ENCODE results near the gene SCAMP4. TPM values are rescaled to one million over a fixed set of nuclear protein-coding genes. Genes with fewer than 3 reads are reported as not detected.
A peak's percentile ranks its signal among the peaks of the same experiment; 100 is the strongest.

Gene SCAMP4
- total RNA-seq, 1 donor from 2014 or later = 76.9 TPM

- no peaks in the 10 kb centered on the region for H3K27me3 Mint-ChIP-seq
- H3K4me1 Mint-ChIP-seq (ENCODE audit: unreplicated experiment) = peaks cover 9% of the 10 kb centered on the region
- peaks cover 7% of the 10 kb centered on the region for H3K36me3 Mint-ChIP-seq
- H3K27ac Mint-ChIP-seq = no peak overlapping the region
- no peak overlapping the region for H3K4me3 Mint-ChIP-seq
- no peaks in the 10 kb centered on the region for H3K9me3 Mint-ChIP-seq
- no peak for DNase-seq (ENCODE audit: extremely low spot score, unreplicated experiment)
- no peak for TF ChIP-seq CTCF (conservative IDR thresholded peaks at IDR 0.05)
These were observed 4.5 kb downstream of the SCAMP4 start for GRCh38 chr19:1909761-1910080.

- Mint-ChIP-seq H3K27me3 (no peaks in the 10 kb centered on the region), H3K27ac (peak overlapping the region; percentile 76), H3K36me3 (peaks cover 7% of the 10 kb centered on the region), H3K4me3 (peak overlapping the region; percentile 38), H3K4me1 (ENCODE audit: unreplicated experiment) (peaks cover 9% of the 10 kb centered on the region), H3K9me3 (no peaks in the 10 kb centered on the region)
- DNase-seq (ENCODE audit: extremely low spot score, unreplicated experiment) = no peak
- no peak for TF ChIP-seq CTCF (conservative IDR thresholded peaks at IDR 0.05)
These were observed 5.0 kb downstream of the SCAMP4 start for GRCh38 chr19:1910177-1910576.

- H3K4me3 Mint-ChIP-seq = no peak overlapping the region
- H3K36me3 Mint-ChIP-seq = peaks cover 4% of the 10 kb centered on the region
- no peak overlapping the region for H3K27ac Mint-ChIP-seq
- no peaks in the 10 kb centered on the region for H3K9me3 Mint-ChIP-seq
- H3K27me3 Mint-ChIP-seq = no peaks in the 10 kb centered on the region
- DNase-seq (ENCODE audit: extremely low spot score, unreplicated experiment) = no peak
- H3K4me1 Mint-ChIP-seq (ENCODE audit: unreplicated experiment) = peaks cover 4% of the 10 kb centered on the region
- TF ChIP-seq CTCF (conservative IDR thresholded peaks at IDR 0.05) = no peak
These were observed 5.9 kb downstream of the SCAMP4 start for GRCh38 chr19:1911098-1911497.

- H3K4me3 Mint-ChIP-seq = no peak overlapping the region
- H3K36me3 Mint-ChIP-seq = peaks cover 4% of the 10 kb centered on the region
These were observed 6.8 kb downstream of the SCAMP4 start for GRCh38 chr19:1911995-1912394.

GRCh38 chr19:1912760-1913505 lies 7.7 kb downstream of the SCAMP4 start:
- H3K27ac Mint-ChIP-seq = no peak overlapping the region
- peaks cover 4% of the 10 kb centered on the region for H3K36me3 Mint-ChIP-seq
- peaks cover 4% of the 10 kb centered on the region for H3K4me1 Mint-ChIP-seq (ENCODE audit: unreplicated experiment)
- no peak overlapping the region for H3K4me3 Mint-ChIP-seq
- no peak for DNase-seq (ENCODE audit: extremely low spot score, unreplicated experiment)
- no peaks in the 10 kb centered on the region for H3K9me3 Mint-ChIP-seq
- no peak for TF ChIP-seq CTCF (conservative IDR thresholded peaks at IDR 0.05)
- no peaks in the 10 kb centered on the region for H3K27me3 Mint-ChIP-seq

More at GRCh38 chr19:1911995-1912394, 6.8 kb downstream of the SCAMP4 start:
- TF ChIP-seq CTCF (conservative IDR thresholded peaks at IDR 0.05) = no peak
- Mint-ChIP-seq H3K9me3 (no peaks in the 10 kb centered on the region), H3K27me3 (no peaks in the 10 kb centered on the region), H3K4me1 (ENCODE audit: unreplicated experiment) (peaks cover 4% of the 10 kb centered on the region), H3K27ac (no peak overlapping the region)
- no peak for DNase-seq (ENCODE audit: extremely low spot score, unreplicated experiment)

Measured in type B pancreatic cell (in vitro differentiated cells).